ENCODE results near the gene ZP1.

ZP1 gene

GRCh38 chr11:60844870-60845221 lies 22.5 kb upstream of the ZP1 start:
- no peak for DNase-seq

- no peak for DNase-seq
These were observed 22.0 kb upstream of the ZP1 start for GRCh38 chr11:60845338-60845737.

- no peak for DNase-seq
These were observed 20.1 kb upstream of the ZP1 start for GRCh38 chr11:60847281-60847680.

- no peak for DNase-seq
These were observed 19.4 kb upstream of the ZP1 start for GRCh38 chr11:60847896-60848295.

GRCh38 chr11:60848714-60849151 lies 18.6 kb upstream of the ZP1 start:
- no peak for DNase-seq

GRCh38 chr11:60849641-60850520 lies 17.5 kb upstream of the ZP1 start:
- no peak for DNase-seq

GRCh38 chr11:60851327-60852104 lies 15.8 kb upstream of the ZP1 start:
- no peak for DNase-seq

GRCh38 chr11:60852117-60852981 lies 15.0 kb upstream of the ZP1 start:
- no peak for DNase-seq

- DNase-seq, result no peak
These were observed 14.1 kb upstream of the ZP1 start for GRCh38 chr11:60852982-60853950.

- DNase-seq, result no peak
These were observed 13.0 kb upstream of the ZP1 start for GRCh38 chr11:60854140-60854846.

- no peak for DNase-seq
These were observed 12.3 kb upstream of the ZP1 start for GRCh38 chr11:60854847-60855725.

GRCh38 chr11:60855726-60856633 lies 11.4 kb upstream of the ZP1 start, which contains the start of gene PTGDR2:
Gene PTGDR2 (minus strand): TSS chr11:60855950. CDS start chr11:60853722, 2,228 bp downstream.
- no peak for DNase-seq

GRCh38 chr11:60857378-60858232 lies 9.7 kb upstream of the ZP1 start:
- no peak for DNase-seq

- DNase-seq, result no peak
These were observed 9.1 kb upstream of the ZP1 start for GRCh38 chr11:60858236-60858635.

- no peak for DNase-seq
These were observed 8.4 kb upstream of the ZP1 start for GRCh38 chr11:60858731-60859464.

- DNase-seq, result no peak
These were observed 7.6 kb upstream of the ZP1 start for GRCh38 chr11:60859616-60860250.

- DNase-seq, result no peak
These were observed 6.4 kb upstream of the ZP1 start for GRCh38 chr11:60860943-60861342.
